HepG2 (cell line): ENCODE data around the gene CALM1. TPM values are rescaled to one million over a fixed set of nuclear protein-coding genes. Genes with fewer than 3 reads are reported as not detected.
A peak's percentile ranks its signal among the peaks of the same experiment; 100 is the strongest.

Experiments
- ATAC-seq: fragments of 200-7000 bp; cut with Tn5 transposase; 3 replicates; pipeline ENCODE4 v1.9.1; 2020; ENCODE audit warnings: mild to moderate bottlenecking, moderate library complexity
- BruUV-seq: library from RNA; stranded (reverse); fragments of 400-500 nt; replicated peaks from 2 replicates; lab custom pipeline; 2021; lab: Mats Ljungman, UMichigan
- CTCF ChIA-PET: fragments of 300-600 bp; formaldehyde crosslinking; extraction: SDS; loops from one replicate; lab custom pipeline; 2021; ENCODE audit warnings: low total read pairs, inconsistent platforms, low intra/inter-chr PET ratio; lab: Yijun Ruan, JAX
- POLR2A ChIA-PET: fragments of 350-600 bp; sonication (Branson Sonifier 250); formaldehyde crosslinking; loops from one replicate; lab custom pipeline; 2020; ENCODE audit warnings: antibody characterized with exemption, inconsistent platforms; lab: Yijun Ruan, JAX
- DNase-seq: peaks from one replicate; pipeline ENCODE4 v3.0.0-alpha.2; 2015; ENCODE audit warnings: low spot score
- FAIRE-seq: peaks from 3 replicates; lab custom pipeline; 2011; peaks lifted over from hg19 to GRCh38; lab: Jason Lieb, UNC
- H2AFZ ChIP-seq: one replicate; pipeline ENCODE4 v1.6.1; 2011; ENCODE audit warnings: low read length, inconsistent platforms
- H3K27ac ChIP-seq: fragments of 300-600 bp; 3 replicates; pipeline ENCODE4 v1.8.0; 2011; ENCODE audit warnings: mixed run types, mild to moderate bottlenecking, mixed read lengths, low read length, inconsistent platforms; ENCODE audit not compliant: insufficient read depth; ENCODE audit errors: extremely low read length
- H3K27me3 ChIP-seq, 2 experiments: fragments of 200-600 bp in 1 of 2; 2 replicates in 1 of 2; 3 replicates in 1 of 2; pipeline versions ENCODE4 v1.6.0 to v1.8.0; 2011; ENCODE audit warnings: low read length in 2 of 2, mild to moderate bottlenecking in 2 of 2, moderate library complexity in 2 of 2, inconsistent platforms in 1 of 2; ENCODE audit not compliant: insufficient read depth in 2 of 2, control insufficient read depth in 1 of 2
- H3K36me3 ChIP-seq, 2 experiments: fragments of 200-600 bp in 1 of 2; replicated peaks in 1 of 2; 2 replicates in 1 of 2; 3 replicates in 1 of 2; pipeline versions ENCODE4 v1.5.1 to v1.8.0; 2011; ENCODE audit warnings: low read length in 2 of 2, inconsistent platforms in 1 of 2; ENCODE audit not compliant: insufficient read depth in 2 of 2, control insufficient read depth in 1 of 2
- H3K4me1 ChIP-seq: 2 replicates; pipeline ENCODE4 v1.5.1; 2012; ENCODE audit warnings: low read length, inconsistent platforms; ENCODE audit not compliant: insufficient read depth
- H3K4me2 ChIP-seq: 2 replicates; pipeline ENCODE4 v1.6.0; 2011; ENCODE audit warnings: low read depth, low read length, inconsistent platforms
- H3K4me3 ChIP-seq, 3 experiments: fragments of 200-600 bp in 1 of 3; sonication (generic), shearing (Covaris generic) in 1 of 3; replicated peaks in 1 of 3; 2 replicates each; pipeline ENCODE4 v1.5.1; 2011 to 2016; ENCODE audit warnings: low read length in 3 of 3, inconsistent platforms in 2 of 3, low read depth in 2 of 3, mild to moderate bottlenecking in 2 of 3, control low read depth in 1 of 3, mixed read lengths in 1 of 3; ENCODE audit not compliant: insufficient read depth in 1 of 3
- H3K79me2 ChIP-seq: one replicate; pipeline ENCODE4 v1.6.1; 2011; ENCODE audit warnings: low read length, inconsistent platforms; ENCODE audit not compliant: insufficient read depth
- H3K9ac ChIP-seq: 2 replicates; pipeline ENCODE4 v1.6.0; 2011; ENCODE audit warnings: mild to moderate bottlenecking, low read depth, low read length, inconsistent platforms; ENCODE audit not compliant: insufficient read depth
- H3K9me3 ChIP-seq: 2 replicates; pipeline ENCODE4 v1.5.1; 2012; ENCODE audit warnings: mild to moderate bottlenecking, low read length
- H4K20me1 ChIP-seq: 2 replicates; pipeline ENCODE4 v1.6.0; 2011; ENCODE audit warnings: inconsistent platforms, mild to moderate bottlenecking, low read length, moderate library complexity; ENCODE audit not compliant: insufficient read depth
- ASH2L ChIP-seq: fragments of 300-600, 200-600 bp; sonication (generic); IDR thresholded peaks from 2 replicates; pipeline ENCODE4 v1.7.0; 2017; ENCODE audit warnings: low read depth, mild to moderate bottlenecking, moderate library complexity, mixed read lengths, low read length; ENCODE audit not compliant: insufficient read length
- LCORL ChIP-seq, 2 experiments: fragments of 450-650 bp in 1 of 2; sonication (generic) in 1 of 2; formaldehyde crosslinking in 1 of 2; IDR thresholded peaks; 2 replicates each; pipeline versions ENCODE4 v1.5.0 to v1.6.1; 2017 to 2020; ENCODE audit warnings: antibody characterized with exemption in 1 of 2, missing genetic modification reagents in 1 of 2
- SYNCRIP ChIP-seq: fragments of 200-400 bp; formaldehyde crosslinking; IDR thresholded peaks from 2 replicates; pipeline ENCODE4 v1.6.1; 2018; ENCODE audit warnings: mild to moderate bottlenecking, low read depth, low read length; ENCODE audit not compliant: insufficient read depth
- TP53 ChIP-seq: sonication (generic); formaldehyde crosslinking; conservative IDR thresholded peaks from 2 replicates; pipeline ENCODE4 v1.4.0; 2020; ENCODE audit warnings: missing genetic modification reagents
- ZBED4 ChIP-seq: sonication (generic); formaldehyde crosslinking; IDR thresholded peaks from 2 replicates; pipeline ENCODE4 v1.4.0; 2020; ENCODE audit warnings: missing genetic modification reagents, borderline replicate concordance
- ZNF432 ChIP-seq: sonication (generic); formaldehyde crosslinking; IDR thresholded peaks from 2 replicates; pipeline ENCODE4 v1.5.0; 2020; ENCODE audit warnings: missing genetic modification reagents, mild to moderate bottlenecking, borderline replicate concordance
- ZNF614 ChIP-seq: IDR thresholded peaks from 2 replicates; pipeline ENCODE4 v1.6.1; 2018; ENCODE audit warnings: missing biosample characterization, missing genetic modification reagents, inconsistent platforms, borderline replicate concordance
- ZNF740 ChIP-seq: sonication (generic); formaldehyde crosslinking; IDR thresholded peaks from 2 replicates; pipeline ENCODE4 v1.4.0; 2020; ENCODE audit warnings: missing genetic modification reagents
- WGBS: methylation state at CpG from one replicate; pipeline ENCODE4 v1.1.6; 2017; ENCODE audit warnings: low lambda C conversion rate; 5-methylcytosine and 5-hydroxymethylcytosine counted together
- in situ Hi-C: cut with HindIII; loops from 2 replicates; pipeline ENCODE4 v1.10.0; 2017; ENCODE audit warnings: low pct_unique_long_range_greater_than_20kb; ENCODE audit not compliant: extremely low pct_ligation_motif_present
- intact Hi-C: fragments of 100-400 bp; cut with micrococcal nuclease; formaldehyde crosslinking; loops from one replicate; pipeline ENCODE4 v1.10.0; 2022; ENCODE audit not compliant: unreplicated experiment
- polyA plus RNA-seq, 8 experiments: library from polyadenylated mRNA; depleted of rRNA in 3 of 8; stranded (reverse) in 7 of 8; unstranded in 1 of 8; fragments of >200 nt; fragmentation: Illumina TruSeq in 4 of 8; extraction: Trizol in 4 of 8; gene quantifications; 2 replicates each; pipeline versions ENCODE4 v1.2.1 to v1.2.3, GENCODE V29; 2011 to 2016; ENCODE audit warnings: low read depth in 4 of 8, missing spikeins in 1 of 8, mixed read lengths in 1 of 8; ENCODE audit not compliant: insufficient read depth in 1 of 8
- total RNA-seq, 5 experiments: library from RNA; depleted of rRNA; stranded (reverse); fragments of >200 nt; fragmentation: Illumina TruSeq; extraction: Trizol; gene quantifications; 2 replicates each; pipeline ENCODE4 v1.2.3, GENCODE V29; 2016; ENCODE audit warnings: low read depth in 1 of 5

The CALM1 gene
- total and polyA plus RNA-seq, 2 of the 13 experiments (the other 11 are each of a cell fraction or from before 2014, with no cell fraction given), result 110 to 238 TPM

- no peak for TF ChIP-seq ZBED4
- TF ChIP-seq TP53 (CRISPR knock-in tag), result no peak
Measured at GRCh38 chr14:90379106-90379505, 17.7 kb upstream of the CALM1 start (continued).

- Histone ChIP-seq H3K4me3 (peak overlapping the region; percentile 53 to 79 (median 71); a peak in 4 of 6 replicates), H3K4me2 (peak overlapping the region; percentile 98), H3K9ac (peak overlapping the region; percentile 96; the same call in 1 of the 2 replicates), H2AFZ (no peak overlapping the region), H3K9me3 (no peaks in the 10 kb centered on the region), H3K27me3 (no peaks in the 10 kb centered on the region; a peak in 1 of 5 replicates), H3K27ac (peak overlapping the region; percentile 96), H3K36me3 (no peaks in the 10 kb centered on the region), H3K4me1 (peaks cover 27% of the 10 kb centered on the region)
- DNase-seq, result peak; percentile 24
- BruUV-seq, result no TSS peak
- CTCF ChIA-PET, result no interaction called here
- in situ Hi-C loops (no loop called here), intact Hi-C loops (no loop called here)
- no peak for FAIRE-seq
- 43% methylated on average over 8 of the region's 8 CpGs for WGBS
- TF ChIP-seq ASH2L (no peak), LCORL (IDR thresholded peaks at IDR 0.05) (no peak), LCORL (CRISPR knock-in tag; IDR thresholded peaks at IDR 0.05) (no peak), ZNF614 (no peak), SYNCRIP (no peak), ZNF740 (CRISPR knock-in tag) (no peak), ZNF432 (CRISPR knock-in tag) (no peak)
- TF ChIP-seq, all 625 proteins: peak for 0
- no peak for ATAC-seq
- POLR2A ChIA-PET, result interaction anchor here (1.3 to 8.4 kb wide), 5 partner anchors 12 to 32 kb away, joined by 3 to 105 read pairs (median 6); partner anchors contain the start of gene CALM1
- Histone ChIP-seq H3K79me2 (no peaks in the 10 kb centered on the region), H4K20me1 (no peaks in the 10 kb centered on the region)
Measured at GRCh38 chr14:90381011-90381786, 15.6 kb upstream of the CALM1 start.
